ENCODE measurements around the gene TPRG1. TPM values are rescaled to one million over a fixed set of nuclear protein-coding genes. Genes with fewer than 3 reads are reported as not detected.

The TPRG1 gene
- total RNA-seq, 2 donors from 2014 or later = 1.7 to 4.7 TPM

DNA sequence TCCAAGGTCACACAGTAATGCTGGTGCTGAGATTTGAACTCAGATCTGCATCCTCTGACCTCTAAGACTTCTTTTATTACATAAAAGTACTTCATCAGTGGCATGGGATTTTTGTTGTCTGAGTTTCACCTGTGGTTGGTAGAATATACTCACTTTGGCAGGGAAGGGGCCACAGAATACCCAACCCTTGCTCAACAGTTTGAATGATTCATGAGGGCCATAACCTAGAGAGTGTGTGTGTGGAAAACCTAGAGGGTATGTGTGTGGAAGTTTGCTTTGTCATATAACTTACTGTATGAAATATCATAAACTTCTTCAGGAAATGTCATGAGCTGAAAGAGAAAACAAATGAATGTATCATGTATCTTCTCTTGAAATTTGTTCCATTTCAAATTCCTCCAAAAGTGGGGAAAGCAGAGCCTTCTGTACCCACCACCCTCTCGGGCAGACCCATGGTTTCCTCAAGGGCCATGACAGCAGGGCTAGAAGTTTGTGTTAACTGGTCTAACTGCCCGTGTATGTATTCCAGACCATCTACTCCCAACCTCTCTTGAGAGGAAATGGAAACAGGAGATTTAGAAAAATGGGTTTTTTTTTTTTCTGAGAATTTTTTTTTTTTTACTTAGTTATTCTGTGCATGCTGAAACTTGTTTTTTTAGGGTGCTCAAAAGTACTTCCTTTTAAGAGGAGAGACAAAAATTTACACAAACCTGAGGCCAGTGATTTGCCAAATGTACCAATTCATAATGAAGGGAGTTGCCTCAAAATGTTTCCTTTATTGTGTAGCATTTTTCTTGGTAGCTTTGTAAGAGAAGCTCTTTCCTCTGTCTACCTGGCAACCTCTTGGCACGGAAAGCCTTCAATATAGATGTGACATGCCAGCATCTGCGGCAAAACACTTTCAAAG lies 127.0 kb downstream of the TPRG1 start:
- Histone ChIP-seq H3K4me3 (no peak overlapping the region), H3K36me3 (no peaks in the 10 kb centered on the region), H3K4me1 (replicated peaks) (no peaks in the 10 kb centered on the region), H3K27ac (no peak overlapping the region), H3K9me3 (no peaks in the 10 kb centered on the region), H3K27me3 (replicated peaks; ENCODE audit: insufficient read depth) (no peaks in the 10 kb centered on the region)
- DNase-seq (ENCODE audit: low spot score) = no peak
- WGBS = 54% methylated on average over 4 of the region's 4 CpGs
- TF ChIP-seq POLR2AphosphoS5 (IDR thresholded peaks at IDR 0.05) (no peak), POLR2A (IDR thresholded peaks at IDR 0.05) (no peak)
- TF ChIP-seq, protein P1, sequence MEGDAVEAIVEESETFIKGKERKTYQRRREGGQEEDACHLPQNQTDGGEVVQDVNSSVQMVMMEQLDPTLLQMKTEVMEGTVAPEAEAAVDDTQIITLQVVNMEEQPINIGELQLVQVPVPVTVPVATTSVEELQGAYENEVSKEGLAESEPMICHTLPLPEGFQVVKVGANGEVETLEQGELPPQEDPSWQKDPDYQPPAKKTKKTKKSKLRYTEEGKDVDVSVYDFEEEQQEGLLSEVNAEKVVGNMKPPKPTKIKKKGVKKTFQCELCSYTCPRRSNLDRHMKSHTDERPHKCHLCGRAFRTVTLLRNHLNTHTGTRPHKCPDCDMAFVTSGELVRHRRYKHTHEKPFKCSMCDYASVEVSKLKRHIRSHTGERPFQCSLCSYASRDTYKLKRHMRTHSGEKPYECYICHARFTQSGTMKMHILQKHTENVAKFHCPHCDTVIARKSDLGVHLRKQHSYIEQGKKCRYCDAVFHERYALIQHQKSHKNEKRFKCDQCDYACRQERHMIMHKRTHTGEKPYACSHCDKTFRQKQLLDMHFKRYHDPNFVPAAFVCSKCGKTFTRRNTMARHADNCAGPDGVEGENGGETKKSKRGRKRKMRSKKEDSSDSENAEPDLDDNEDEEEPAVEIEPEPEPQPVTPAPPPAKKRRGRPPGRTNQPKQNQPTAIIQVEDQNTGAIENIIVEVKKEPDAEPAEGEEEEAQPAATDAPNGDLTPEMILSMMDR (IDR thresholded peaks at IDR 0.05) = no peak
- intact Hi-C loops (cut with DNase I) = no loop called here

DNA sequence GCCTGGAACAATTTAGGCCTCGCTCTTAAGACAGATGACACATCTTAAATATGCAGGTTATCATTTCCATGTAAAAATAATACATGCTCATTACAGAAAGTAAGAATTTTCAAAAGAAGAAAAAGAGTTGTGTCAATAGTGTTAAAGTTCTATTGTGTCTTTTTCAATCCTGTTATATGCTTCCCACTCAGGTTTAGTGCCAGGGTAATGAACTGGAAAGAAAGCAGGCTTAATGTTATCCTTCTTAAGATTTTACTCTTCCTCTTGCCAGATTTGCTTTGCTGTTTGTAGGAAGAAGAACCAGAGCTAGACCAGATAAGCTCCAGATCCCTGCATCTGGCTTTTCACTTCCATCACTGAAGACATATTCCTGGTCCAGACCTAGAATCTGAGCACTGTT lies 128.6 kb downstream of the TPRG1 start:
- WGBS = 100% methylated on average over 1 of the region's 1 CpG
- intact Hi-C loops (cut with DNase I) = no loop called here
- no peak for DNase-seq (ENCODE audit: low spot score)
- Histone ChIP-seq H3K27ac (no peak overlapping the region), H3K9me3 (no peaks in the 10 kb centered on the region), H3K36me3 (no peaks in the 10 kb centered on the region), H3K4me3 (no peak overlapping the region), H3K4me1 (replicated peaks) (no peaks in the 10 kb centered on the region), H3K27me3 (replicated peaks; ENCODE audit: insufficient read depth) (no peaks in the 10 kb centered on the region)
- TF ChIP-seq, protein P1 (IDR thresholded peaks at IDR 0.05) = no peak
- TF ChIP-seq POLR2AphosphoS5 (IDR thresholded peaks at IDR 0.05) = no peak
- TF ChIP-seq POLR2A (IDR thresholded peaks at IDR 0.05) = no peak

DNA sequence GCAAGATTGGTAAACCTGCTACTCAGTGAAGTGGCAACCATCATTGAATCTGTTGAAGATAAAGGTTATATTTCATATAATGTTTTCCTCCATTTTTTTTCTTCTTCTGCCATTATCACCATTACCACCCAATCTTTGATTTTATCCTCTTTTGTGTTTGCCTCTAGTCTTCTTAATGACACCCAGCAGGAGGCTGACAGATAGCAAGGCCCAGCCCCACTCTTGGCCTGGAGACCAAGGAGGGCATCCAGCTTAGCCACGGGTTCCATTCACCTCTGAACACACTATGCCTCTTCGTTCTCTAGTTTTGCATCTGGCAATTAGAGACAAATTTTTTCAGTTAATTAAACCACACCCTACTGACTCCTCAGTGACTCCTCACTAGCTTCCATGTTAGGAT lies 129.7 kb downstream of the TPRG1 start:
- Histone ChIP-seq H3K27me3 (replicated peaks; ENCODE audit: insufficient read depth) (no peaks in the 10 kb centered on the region), H3K36me3 (no peaks in the 10 kb centered on the region), H3K27ac (no peak overlapping the region), H3K4me1 (replicated peaks) (no peaks in the 10 kb centered on the region), H3K9me3 (no peaks in the 10 kb centered on the region), H3K4me3 (no peak overlapping the region)
- TF ChIP-seq POLR2AphosphoS5 (IDR thresholded peaks at IDR 0.05) (no peak), POLR2A (IDR thresholded peaks at IDR 0.05) (no peak)
- TF ChIP-seq, protein P1 (IDR thresholded peaks at IDR 0.05) = no peak
- intact Hi-C loops (cut with DNase I) = no loop called here
- no peak for DNase-seq (ENCODE audit: low spot score)
- 93% methylated on average over 2 of the region's 2 CpGs for WGBS

DNA sequence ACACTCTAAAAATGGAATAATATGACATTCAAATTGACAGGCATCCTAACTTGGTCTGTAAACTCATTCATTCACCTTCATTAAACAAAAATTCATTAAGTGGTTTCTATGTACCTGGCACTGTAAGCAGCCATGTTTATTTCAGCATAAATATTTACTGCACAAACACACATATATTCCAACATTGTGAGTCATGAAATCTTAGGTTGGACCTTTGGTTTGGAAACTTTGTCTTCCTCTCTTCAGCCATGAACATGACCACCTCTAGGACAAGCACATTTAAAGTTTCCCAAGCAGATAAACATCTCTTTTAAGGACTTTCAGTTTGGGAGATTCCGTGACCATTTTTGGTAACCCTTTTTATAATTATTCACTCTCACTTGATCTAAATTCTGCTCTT lies 131.8 kb downstream of the TPRG1 start:
- intact Hi-C loops (cut with DNase I) = no loop called here
- no peak overlapping the region for H3K27ac ChIP-seq
- H3K4me1 ChIP-seq (replicated peaks) = no peaks in the 10 kb centered on the region
- no peak overlapping the region for H3K4me3 ChIP-seq
- H3K9me3 ChIP-seq = no peaks in the 10 kb centered on the region
- H3K27me3 ChIP-seq (replicated peaks; ENCODE audit: insufficient read depth) = no peaks in the 10 kb centered on the region
- 29% methylated on average over 1 of the region's 1 CpG for WGBS
- H3K36me3 ChIP-seq = no peaks in the 10 kb centered on the region
- TF ChIP-seq, protein P1 (IDR thresholded peaks at IDR 0.05) = no peak
- TF ChIP-seq POLR2A (IDR thresholded peaks at IDR 0.05) = no peak
- no peak for TF ChIP-seq POLR2AphosphoS5 (IDR thresholded peaks at IDR 0.05)
- DNase-seq (ENCODE audit: low spot score) = no peak

Measured in prostate gland (tissue), 2 donors.